C4-2B (cell line): ENCODE data around the gene GPC5.
A peak's percentile ranks its signal among the peaks of the same experiment; 100 is the strongest.

Experiments used
- CTCF ChIP-seq: fragments of 450-650 bp; conservative IDR thresholded peaks from 2 replicates; pipeline ENCODE4 v1.5.1; 2017; ENCODE audit warnings: mild to moderate bottlenecking
- ZFX ChIP-seq: fragments of 450-650 bp; IDR thresholded peaks from 2 replicates; pipeline ENCODE4 v1.6.1; 2017

DNA sequence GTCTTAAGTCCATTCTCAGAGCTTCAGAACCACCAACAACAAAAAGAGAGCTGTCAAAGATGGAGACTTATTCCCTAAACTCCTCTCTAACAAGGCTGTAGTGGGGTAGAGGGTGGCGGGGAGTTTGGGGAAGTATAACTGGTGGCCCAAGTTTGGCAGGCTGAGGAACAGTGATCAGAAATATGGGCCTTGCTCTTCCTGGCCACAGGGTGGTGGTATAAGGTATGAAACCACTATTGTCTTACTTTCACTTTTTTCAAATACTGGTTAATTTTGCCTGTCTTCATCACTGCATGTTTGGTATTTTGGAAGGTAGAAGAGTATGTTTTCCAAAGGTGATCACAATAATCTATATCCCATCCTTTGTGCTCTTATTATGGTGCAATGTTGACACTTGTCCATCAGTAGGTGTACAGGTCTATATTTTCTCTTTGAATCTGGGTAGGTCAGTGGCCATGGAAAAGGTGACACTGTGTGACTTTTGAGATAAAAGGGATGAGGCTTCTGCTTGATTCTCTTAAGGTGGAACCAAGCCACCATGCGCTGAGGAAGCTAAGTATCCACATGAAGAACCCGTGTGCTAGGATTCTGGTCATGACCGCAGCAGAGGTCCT, 23.2 kb upstream of the GPC5 start:
- peak; percentile 70 for TF ChIP-seq CTCF
- TF ChIP-seq ZFX, result no peak
